Thyroid gland (tissue), 4 donors: ENCODE measurements around the gene MAP1B.

Source experiments
- CTCF ChIP-seq, 6 experiments: fragments of 200-600 bp in 3 of 6; fragments of 450-650 bp in 3 of 6; sonication (generic) in 3 of 6; IDR thresholded peaks; one replicate each; pipeline ENCODE4 v1.5.1; 2016 to 2019; ENCODE audit warnings: antibody characterized with exemption in 6 of 6, mild to moderate bottlenecking in 2 of 6, inconsistent platforms in 1 of 6, moderate library complexity in 1 of 6
- POLR2A ChIP-seq, 2 donors: fragments of 450-650 bp; IDR thresholded peaks; one replicate each; pipeline ENCODE4 v1.6.1; 2017; ENCODE audit warnings: antibody characterized with exemption in 2 of 2, mild to moderate bottlenecking in 2 of 2, moderate library complexity in 1 of 2

- TF ChIP-seq CTCF (IDR thresholded peaks at IDR 0.05) (no peak), POLR2A (IDR thresholded peaks at IDR 0.05) (no peak)
Observed at GRCh38 chr5:72063219-72063819, 44.0 kb upstream of the MAP1B start.
